ENCODE measurements around the gene UCK1.
"Not testable (repeated sequence)": the region's sequence is repeated elsewhere in the genome, so short reads cannot be mapped to it uniquely, and the experiment has no call there.

The UCK1 gene

GRCh38 chr9:131559421-131560000, 28.4 kb upstream of the UCK1 start:
- no peaks in the 10 kb centered on the region for H3K36me3 Mint-ChIP-seq (ENCODE audit: low read depth)
- no peaks in the 10 kb centered on the region for H3K9me3 Mint-ChIP-seq
- H3K4me1 Mint-ChIP-seq (ENCODE audit: low read depth): no peaks in the 10 kb centered on the region
- no peak overlapping the region for H3K4me3 Mint-ChIP-seq
- peaks cover 13% of the 10 kb centered on the region for H3K27me3 Mint-ChIP-seq
- no peak overlapping the region for H3K27ac Mint-ChIP-seq

DNA sequence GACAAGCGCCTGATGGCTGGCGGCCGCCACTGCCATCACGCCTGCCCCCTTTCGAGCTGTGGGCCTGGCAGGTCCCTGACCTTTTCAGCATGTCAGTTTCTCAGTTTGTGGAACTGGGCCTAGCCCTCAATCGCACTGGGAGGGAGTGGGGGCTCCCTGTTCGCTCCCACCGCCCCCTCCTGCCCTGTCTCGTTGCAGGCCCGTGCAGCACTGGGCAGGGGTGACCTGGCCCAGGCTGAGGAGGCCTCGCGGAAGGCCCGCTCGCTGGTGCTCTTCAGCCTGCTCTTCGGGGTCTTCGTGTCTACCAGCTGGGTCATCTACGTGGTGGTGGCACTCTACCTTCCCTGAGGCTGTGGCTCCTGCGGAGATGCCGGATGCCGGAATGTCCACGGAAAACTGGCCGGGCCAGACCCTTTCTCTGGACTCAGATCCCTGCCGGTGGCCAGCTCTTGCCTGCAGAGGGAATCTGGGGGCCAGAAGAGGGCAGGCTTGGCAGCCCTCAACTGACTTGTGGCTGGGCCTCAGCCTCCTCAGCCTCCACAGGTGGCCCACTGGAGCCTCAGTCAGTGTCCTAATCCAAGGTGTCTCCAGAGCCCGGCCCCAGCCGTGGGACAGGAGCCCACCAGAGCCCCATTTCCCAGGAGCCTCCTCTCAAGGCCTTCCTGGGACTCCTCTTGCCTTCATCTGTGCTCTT, 26.9 kb upstream of the UCK1 start:
- Mint-ChIP-seq H3K9me3 (no peaks in the 10 kb centered on the region), H3K4me1 (ENCODE audit: low read depth) (no peaks in the 10 kb centered on the region), H3K27me3 (peaks cover 23% of the 10 kb centered on the region), H3K36me3 (ENCODE audit: low read depth) (no peaks in the 10 kb centered on the region), H3K4me3 (no peak overlapping the region), H3K27ac (no peak overlapping the region)

DNA sequence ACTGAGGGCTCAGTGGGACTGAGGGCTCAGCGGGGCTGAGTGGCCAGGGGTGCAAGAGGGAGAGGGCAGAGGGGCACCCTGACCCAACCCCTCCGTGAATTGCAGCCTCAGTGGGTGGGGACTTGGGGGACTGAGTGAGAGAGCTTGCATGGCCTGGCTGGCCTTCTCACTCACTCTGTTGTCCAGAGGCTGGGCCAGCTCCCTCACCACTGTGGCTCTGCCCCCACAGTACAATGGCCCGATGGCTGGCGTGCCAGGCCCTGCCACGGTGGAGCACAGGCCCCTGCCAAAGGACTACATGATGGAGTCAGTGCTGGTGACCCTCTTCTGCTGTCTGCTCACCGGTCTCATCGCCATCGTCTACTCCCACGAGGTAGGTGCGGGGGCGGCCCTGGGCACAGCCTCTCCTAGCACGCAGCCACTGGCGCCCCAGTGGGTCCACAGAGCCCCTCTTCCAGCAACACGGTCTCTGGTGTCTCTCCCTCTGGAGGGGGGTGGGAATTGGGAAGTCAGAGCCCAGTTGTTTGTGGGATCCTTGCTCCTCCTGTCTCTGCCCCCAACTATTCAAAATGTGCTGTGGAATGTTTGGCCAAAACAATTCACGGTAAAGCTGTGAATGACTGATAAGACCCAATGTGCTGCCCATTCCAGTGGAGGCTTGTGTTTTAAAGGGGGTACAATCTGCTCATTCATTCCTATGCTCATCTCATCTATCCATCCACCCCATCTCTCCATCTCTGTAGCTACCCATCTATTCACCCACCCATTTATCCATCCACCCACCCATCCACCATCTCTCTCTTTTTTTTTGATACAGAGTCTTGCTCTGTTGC, 25.0 kb upstream of the UCK1 start:
- Mint-ChIP-seq H3K9me3 (no peaks in the 10 kb centered on the region), H3K27me3 (peaks cover 35% of the 10 kb centered on the region), H3K27ac (no peak overlapping the region), H3K4me1 (ENCODE audit: low read depth) (no peaks in the 10 kb centered on the region), H3K36me3 (ENCODE audit: low read depth) (no peaks in the 10 kb centered on the region), H3K4me3 (no peak overlapping the region)

DNA sequence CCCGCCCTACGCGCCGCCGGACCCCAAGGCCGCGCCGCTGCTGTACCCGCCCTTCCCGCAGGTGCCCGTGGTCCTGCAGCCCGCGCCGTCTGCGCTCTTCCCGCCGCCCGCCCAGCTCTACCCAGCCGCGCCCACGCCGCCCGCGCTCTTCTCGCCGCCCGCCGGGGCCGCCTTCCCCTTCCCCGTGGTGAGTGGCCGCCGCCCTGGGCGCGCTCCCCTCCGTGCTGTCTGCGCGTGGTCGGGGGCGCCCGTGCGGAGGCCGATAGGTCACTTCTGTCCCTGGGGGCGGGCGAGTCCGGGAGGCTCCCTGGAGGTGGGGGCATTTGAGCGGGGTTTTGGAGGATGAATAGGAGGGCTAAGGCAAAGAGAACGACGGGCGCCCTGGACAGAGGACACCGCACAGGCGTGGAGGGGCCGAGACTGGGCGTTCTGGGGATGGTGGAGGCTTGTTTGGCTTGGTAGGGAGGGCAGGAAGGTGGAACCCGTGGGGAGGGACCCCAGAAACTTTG, 23.8 kb upstream of the UCK1 start:
- Mint-ChIP-seq H3K4me1 (ENCODE audit: low read depth) (no peaks in the 10 kb centered on the region), H3K27ac (no peak overlapping the region), H3K9me3 (no peaks in the 10 kb centered on the region), H3K4me3 (peak overlapping the region; percentile 5), H3K27me3 (peaks cover 43% of the 10 kb centered on the region), H3K36me3 (ENCODE audit: low read depth) (no peaks in the 10 kb centered on the region)

DNA sequence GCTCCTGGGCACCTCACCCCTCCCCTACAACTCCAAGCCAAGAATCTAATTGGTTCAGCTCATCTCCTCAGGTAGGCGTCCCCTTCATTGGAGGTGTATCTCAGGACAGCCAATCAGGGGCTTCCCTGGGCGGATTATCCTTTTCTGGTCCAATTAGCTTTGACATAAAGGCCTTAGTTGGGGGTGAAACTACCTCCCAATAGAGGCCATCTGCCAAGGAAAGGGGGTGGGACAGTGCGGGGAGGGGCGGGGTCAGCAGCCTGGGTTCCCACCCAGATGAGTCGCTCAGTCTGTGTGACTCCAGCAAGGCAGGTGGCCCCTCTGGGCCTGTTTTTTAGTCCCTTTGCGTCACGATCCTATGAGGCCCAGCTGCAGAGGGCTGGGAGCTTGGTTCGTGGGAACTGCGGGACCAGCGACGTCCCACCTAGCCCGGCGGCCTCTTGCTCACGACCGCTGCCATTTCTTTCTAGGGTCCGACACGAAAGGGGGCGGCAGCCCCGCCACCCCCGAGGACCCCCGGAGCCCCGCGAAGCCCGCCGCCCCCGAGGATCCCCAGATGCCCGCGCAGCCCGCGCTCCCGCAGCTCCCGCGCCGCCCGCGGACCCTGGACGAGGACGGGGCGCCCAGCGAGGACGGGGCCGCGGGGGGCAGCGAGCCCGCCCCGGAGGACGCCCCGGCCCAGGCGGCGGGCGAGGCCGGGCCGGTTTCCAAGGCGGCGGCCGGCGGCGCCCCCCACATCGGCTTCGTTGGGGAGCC, 23.2 kb upstream of the UCK1 start:
- no peaks in the 10 kb centered on the region for H3K4me1 Mint-ChIP-seq (ENCODE audit: low read depth)
- no peaks in the 10 kb centered on the region for H3K9me3 Mint-ChIP-seq
- H3K4me3 Mint-ChIP-seq: no peak overlapping the region
- no peaks in the 10 kb centered on the region for H3K36me3 Mint-ChIP-seq (ENCODE audit: low read depth)
- no peak overlapping the region for H3K27ac Mint-ChIP-seq
- H3K27me3 Mint-ChIP-seq: peaks cover 49% of the 10 kb centered on the region

- Mint-ChIP-seq H3K27me3 (peaks cover 70% of the 10 kb centered on the region), H3K9me3 (no peaks in the 10 kb centered on the region), H3K4me1 (ENCODE audit: low read depth) (peaks cover 4% of the 10 kb centered on the region), H3K27ac (no peak overlapping the region), H3K4me3 (no peak overlapping the region), H3K36me3 (ENCODE audit: low read depth) (no peaks in the 10 kb centered on the region)
These were observed 21.0 kb upstream of the UCK1 start for GRCh38 chr9:131552030-131552429.

DNA sequence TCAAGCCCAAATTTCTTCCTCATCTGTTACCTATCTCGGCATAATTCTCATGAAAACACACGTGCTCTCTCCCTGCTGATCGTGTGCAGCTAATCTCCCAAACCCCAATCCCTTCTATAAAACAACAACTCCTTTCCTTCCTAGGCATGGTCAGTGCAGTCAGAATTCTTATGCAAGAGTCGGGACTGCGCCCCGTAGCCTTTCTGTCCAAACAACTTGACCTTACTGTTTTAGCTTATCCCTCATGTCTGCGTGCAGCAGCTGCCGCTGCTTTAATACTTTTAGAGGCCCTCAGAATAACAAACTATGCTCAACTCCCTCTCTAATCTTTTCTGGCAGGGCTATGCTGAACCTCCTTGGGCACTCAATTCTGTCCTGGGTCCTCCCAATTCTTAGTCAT, 19.4 kb upstream of the UCK1 start:
- not testable (repeated sequence) for H3K4me3 Mint-ChIP-seq; H3K36me3 Mint-ChIP-seq (ENCODE audit: low read depth); H3K27ac Mint-ChIP-seq; H3K9me3 Mint-ChIP-seq; H3K4me1 Mint-ChIP-seq (ENCODE audit: low read depth)
- H3K27me3 Mint-ChIP-seq: peaks cover 64% of the 10 kb centered on the region

GRCh38 chr9:131549186-131549585, 18.1 kb upstream of the UCK1 start:
- peaks cover 68% of the 10 kb centered on the region for H3K27me3 Mint-ChIP-seq
- not testable (repeated sequence) for H3K9me3 Mint-ChIP-seq; H3K36me3 Mint-ChIP-seq (ENCODE audit: low read depth); H3K27ac Mint-ChIP-seq; H3K4me1 Mint-ChIP-seq (ENCODE audit: low read depth); H3K4me3 Mint-ChIP-seq

DNA sequence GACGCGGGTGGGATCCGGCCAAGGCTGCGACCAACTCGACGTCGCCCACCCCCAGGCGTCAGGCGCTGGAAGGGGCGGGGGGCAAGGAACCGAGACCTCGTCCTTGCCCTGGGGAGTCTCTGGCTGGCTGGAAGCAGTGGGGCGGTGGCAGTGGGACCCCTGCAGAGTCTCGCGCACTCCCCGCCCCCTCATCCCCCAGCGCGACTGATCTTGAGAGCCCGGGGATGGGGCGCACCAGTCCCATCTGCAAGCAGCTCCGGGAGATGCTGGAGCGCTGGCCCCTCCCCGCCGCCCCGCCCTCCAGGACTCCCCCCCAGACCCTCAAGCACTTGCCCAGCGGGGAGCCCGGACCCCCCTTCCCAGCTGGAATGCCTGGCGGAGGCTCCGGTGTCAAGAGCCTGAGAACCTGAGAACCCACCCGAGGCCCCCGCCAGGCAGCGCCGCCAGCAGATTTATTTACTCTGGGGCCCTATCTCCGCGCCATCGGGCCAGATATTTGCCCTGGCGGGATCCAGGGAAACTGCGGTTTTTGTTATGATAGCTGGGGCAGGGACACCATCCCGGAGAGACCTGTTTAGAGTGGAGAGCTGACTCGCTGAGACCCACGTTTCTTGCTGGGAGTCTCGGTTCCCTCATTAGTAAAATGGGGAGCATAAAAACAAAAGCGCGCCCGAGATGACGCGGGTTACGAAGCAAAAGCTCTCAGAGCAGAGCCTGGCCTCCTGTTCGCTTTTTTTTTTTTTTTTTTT, 15.4 kb upstream of the UCK1 start:
- Mint-ChIP-seq H3K36me3 (ENCODE audit: low read depth) (peaks cover 13% of the 10 kb centered on the region), H3K9me3 (peaks cover 9% of the 10 kb centered on the region), H3K27ac (no peak overlapping the region), H3K27me3 (peaks cover 52% of the 10 kb centered on the region), H3K4me1 (ENCODE audit: low read depth) (peaks cover 4% of the 10 kb centered on the region), H3K4me3 (peak overlapping the region; percentile 68)

- peak overlapping the region; percentile 32 for H3K4me3 Mint-ChIP-seq
- peaks cover 48% of the 10 kb centered on the region for H3K27me3 Mint-ChIP-seq
- H3K36me3 Mint-ChIP-seq (ENCODE audit: low read depth): peaks cover 13% of the 10 kb centered on the region
- H3K27ac Mint-ChIP-seq: no peak overlapping the region
- peaks cover 9% of the 10 kb centered on the region for H3K9me3 Mint-ChIP-seq
- H3K4me1 Mint-ChIP-seq (ENCODE audit: low read depth): peaks cover 4% of the 10 kb centered on the region
These were observed 14.8 kb upstream of the UCK1 start for GRCh38 chr9:131545786-131546335.

DNA sequence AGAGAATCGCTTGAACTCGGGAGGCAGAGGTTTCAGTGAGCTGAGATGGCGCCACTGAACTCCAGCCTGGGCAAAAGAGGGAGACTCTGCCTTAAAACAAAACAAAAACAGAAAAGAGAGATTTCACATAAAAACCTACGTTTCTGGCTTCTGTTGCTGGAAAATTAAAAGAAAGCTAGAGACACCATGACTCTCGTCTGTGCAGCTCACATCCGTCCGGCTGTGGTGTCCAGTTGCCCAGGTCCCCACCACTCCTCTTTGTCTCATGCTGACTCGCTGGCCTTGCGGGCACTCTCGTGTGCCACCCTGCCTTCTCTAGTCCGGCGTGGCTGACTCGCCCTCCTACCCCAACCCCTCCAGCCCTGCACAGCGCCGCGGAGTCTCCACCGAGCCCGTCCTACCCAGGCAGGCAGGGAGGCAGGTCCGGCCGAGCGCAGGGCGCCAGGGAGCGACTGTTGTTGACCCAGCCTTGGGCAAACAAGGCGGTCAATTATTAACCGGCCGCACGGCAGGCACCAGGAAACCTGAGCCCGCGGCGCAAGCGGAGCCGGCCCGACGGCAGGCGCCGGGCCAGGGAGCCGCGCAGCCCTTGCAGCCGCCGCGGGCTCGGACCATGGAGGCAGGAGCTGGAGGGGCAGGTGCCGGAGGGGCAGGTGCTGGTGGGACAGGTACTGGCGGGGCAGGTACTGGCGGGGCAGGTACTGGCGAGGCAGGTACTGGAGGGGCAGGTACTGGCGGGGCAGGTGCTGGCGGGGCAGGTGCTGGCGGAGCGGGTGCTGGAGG, 14.1 kb upstream of the UCK1 start, which contains the start of gene PRRT1B:
TSS of gene PRRT1B (plus strand) at position 521 of the 783 bp plus-strand sequence. CDS start at position 614, 93 bp downstream.
- Mint-ChIP-seq H3K9me3 (peaks cover 9% of the 10 kb centered on the region), H3K36me3 (ENCODE audit: low read depth) (peaks cover 13% of the 10 kb centered on the region), H3K4me3 (peak within 1 kb of the TSS; percentile 32), H3K27ac (no peak within 1 kb of the TSS), H3K27me3 (peaks cover 43% of the 10 kb centered on the region), H3K4me1 (ENCODE audit: low read depth) (peaks cover 9% of the 10 kb centered on the region)

DNA sequence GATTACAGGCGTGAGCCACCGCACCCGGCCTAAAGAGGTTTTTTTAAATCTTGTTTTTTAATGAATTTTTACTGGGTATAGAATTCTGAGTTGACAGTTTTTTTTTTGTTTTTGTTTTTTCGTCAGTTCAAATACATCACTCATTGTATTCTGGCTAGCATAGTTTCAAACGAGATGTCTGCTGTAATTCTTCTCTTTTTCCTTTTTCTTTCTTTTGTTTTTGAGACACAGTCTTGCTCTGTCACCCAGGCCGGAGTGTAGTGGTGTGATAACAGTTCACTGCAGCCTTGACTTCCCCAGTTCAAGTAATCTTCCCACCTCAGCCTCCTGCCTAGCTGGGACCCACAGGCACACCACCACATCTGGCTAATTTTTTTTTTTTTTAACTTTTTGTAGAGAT, 12.1 kb upstream of the UCK1 start:
- Mint-ChIP-seq H3K9me3 (peaks cover 9% of the 10 kb centered on the region), H3K4me1 (ENCODE audit: low read depth) (peaks cover 17% of the 10 kb centered on the region), H3K27me3 (peaks cover 24% of the 10 kb centered on the region), H3K4me3 (no peak overlapping the region), H3K27ac (no peak overlapping the region), H3K36me3 (ENCODE audit: low read depth) (peaks cover 13% of the 10 kb centered on the region)

GRCh38 chr9:131539223-131539923, 8.3 kb upstream of the UCK1 start:
- Mint-ChIP-seq H3K4me3 (no peak overlapping the region), H3K27ac (no peak overlapping the region), H3K27me3 (peaks cover 4% of the 10 kb centered on the region), H3K36me3 (ENCODE audit: low read depth) (peaks cover 9% of the 10 kb centered on the region), H3K9me3 (peaks cover 9% of the 10 kb centered on the region), H3K4me1 (ENCODE audit: low read depth) (peaks cover 32% of the 10 kb centered on the region)
